GM21786 (cell line): ENCODE measurements around the gene NDNF.

ENCODE experiments used
- ATAC-seq: cut with Tn5 transposase; IDR thresholded peaks from one replicate; pipeline ENCODE4 v1.9.1; 2021; ENCODE audit not compliant: unreplicated experiment

The NDNF gene

DNA sequence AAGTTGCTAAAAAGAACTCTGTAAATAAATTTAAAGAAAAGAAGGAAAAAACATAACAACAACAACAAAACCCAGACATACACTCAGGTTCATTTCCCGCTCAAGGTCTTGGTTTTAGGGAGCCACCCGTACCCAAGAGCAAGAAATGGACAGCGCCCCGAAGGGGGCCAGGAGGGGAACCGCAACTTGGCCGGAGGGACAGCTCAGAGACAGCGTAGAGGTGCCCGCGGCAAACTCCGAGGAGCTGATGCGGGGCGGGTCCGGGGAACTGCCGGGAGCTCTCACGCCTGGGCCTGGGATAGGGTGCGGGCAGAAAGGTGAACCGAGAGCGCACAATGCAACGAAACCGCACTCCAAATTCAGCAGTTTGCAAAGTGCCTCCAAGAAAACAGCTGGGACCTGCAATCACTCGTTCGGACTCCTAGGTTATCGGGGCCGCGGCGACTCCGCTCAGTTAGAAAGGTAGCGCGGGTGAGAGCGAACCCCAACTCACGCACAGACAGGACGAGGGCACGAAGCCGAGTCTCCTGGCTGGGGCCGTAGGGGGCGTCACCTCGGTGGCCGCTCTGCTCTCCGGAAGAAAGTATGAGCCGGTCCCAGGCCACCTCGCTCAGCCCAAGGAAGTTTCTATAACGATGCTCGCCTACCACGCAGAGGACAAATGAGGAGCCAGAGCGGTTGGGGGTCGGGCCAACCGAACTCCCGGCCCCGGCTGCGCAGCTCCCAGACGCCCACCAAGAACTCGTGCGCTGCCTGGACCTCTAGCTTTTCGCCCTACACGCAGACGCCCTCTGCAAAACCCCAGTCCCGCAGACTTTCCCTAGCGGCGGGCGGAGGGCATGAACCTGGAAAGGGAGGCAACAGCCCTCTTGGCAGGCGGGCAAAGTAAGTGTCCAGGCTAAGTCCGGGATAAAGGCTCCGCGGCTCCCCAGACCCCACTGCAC, 1.4 kb downstream of the NDNF start:
- ATAC-seq = no peak

DNA sequence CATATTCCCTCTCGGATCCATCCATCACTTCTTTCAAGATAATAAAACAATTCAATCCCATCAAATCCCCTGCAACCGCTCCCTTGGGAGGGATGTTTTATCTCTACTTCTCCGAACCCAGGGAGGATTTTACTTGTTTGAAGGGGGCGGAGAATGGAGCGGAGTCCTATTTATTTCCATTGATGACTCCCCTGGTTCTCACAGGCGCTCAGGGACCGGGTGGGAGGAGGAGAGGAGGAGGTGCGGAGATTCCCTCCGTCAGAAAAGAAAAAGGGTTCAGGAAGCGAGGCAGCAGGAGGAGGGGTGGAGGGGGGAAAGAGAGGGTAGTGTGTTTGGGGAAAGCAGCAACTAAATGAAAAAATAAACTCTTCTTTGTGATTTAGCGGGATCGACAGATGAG, 2.1 kb downstream of the NDNF start:
- no peak for ATAC-seq

DNA sequence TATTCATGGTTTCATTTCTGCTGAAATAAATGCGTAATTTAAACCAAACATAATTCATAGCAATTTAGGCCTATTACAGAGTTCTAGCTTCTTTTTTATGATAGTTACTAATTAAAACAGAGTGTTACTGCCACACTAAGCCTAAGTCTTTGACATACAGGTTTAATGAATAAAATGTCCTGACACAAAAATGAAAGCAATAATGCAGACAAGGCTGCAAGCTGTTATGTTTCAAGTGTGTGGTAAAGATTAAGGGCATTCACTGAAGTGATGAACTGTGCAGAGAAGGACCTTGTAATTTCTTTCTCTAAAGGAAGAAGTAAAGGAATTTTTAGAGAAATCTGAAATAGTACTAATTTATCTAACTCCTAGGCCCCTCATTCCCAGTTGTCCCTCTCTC, 2.9 kb downstream of the NDNF start:
- ATAC-seq = no peak

DNA sequence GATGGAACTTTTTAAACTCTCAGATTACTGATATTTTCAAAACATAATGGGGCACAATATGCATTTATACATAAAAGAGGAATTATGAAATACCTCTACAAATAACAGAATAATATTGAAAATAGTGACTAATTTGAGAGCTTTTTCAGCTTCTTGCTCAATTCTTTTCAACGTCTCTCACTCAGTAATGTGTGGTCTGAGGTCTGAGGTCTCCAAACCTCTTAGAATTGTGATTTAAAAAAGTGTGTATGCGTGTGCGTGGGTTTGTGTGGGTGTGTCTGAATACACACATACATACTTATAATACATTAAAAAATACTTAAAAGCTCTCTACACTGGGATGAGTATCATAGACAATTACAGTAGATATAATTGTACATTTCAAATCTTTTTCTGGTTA, 7.9 kb downstream of the NDNF start:
- ATAC-seq = no peak

DNA sequence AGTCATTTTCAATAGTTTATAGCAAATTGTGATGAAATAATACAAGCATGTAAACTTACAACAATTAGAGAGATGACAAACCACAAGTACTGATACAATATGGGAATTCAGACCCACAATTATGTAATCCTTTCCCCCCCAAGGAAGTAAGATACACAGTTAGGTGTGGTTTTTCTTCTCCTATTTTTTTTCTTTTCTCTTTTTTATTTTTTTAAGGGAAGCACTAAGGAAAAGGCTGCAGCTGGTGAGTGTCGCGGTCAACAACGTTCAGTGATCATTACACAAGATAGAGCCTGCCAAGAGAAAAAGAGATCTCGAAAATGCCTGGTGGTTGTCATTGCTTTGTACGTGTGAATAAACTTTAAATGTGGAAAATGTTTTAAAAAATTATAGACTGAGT, 9.8 kb downstream of the NDNF start:
- ATAC-seq = no peak

DNA sequence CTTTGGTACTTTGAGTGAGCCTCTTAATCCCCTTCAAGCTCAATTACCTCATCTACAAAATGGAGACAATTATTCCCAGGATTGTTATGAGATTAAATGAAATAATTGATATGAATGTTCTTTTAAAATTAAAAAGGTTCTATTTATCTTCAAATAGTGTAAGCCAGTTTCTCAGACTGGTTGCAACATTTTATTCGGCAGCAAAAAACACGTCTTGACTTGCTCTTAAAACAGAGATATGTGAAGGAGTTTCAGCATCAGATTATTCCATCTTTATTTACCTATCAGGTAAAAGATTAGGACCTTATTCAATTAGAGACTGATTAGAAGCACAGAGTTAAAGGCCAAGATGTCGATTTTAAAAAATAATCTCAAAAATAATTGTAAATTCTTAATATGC, 10.5 kb downstream of the NDNF start:
- no peak for ATAC-seq

DNA sequence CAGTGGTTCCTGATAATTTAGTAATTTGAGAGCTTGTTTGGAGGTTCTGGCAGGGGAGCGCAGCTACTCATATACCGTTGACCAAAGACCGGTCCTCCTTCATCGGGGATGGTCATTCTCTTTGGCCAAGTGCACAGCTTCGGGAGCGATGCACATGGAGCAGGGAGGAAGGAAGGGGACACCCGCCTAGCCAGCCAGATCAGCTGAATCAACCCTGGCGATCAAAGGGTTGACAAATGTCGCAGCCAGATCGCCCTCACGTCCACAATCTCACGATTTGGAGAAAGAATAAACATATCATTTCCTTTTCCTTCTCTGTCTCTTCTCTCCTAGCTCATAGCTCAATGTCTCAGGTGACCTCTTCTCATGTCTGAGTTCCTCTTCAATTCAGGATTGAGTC, 11.1 kb downstream of the NDNF start:
- no peak for ATAC-seq

DNA sequence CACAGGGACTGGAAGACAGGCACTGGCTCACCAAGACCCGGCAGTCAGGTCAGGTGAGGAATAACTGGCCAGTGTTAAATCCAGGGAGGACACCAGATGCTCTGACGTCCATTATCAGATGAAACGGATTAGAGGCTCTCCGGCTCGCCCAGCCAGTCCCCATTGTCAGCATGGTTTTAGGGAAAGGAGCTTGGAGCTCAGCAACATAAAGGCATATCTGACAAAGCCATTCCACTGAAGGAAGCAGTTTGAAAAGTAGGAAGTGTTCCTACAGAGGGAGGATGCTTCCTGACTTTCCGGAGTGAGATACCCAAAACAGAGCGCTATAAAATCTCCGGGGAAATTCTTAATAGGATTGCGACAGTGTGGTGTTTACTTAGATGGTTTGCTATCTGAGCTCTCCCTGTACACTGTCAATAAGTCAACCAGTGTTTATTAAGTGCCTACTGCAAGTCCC, 14.8 kb downstream of the NDNF start:
- ATAC-seq = no peak

DNA sequence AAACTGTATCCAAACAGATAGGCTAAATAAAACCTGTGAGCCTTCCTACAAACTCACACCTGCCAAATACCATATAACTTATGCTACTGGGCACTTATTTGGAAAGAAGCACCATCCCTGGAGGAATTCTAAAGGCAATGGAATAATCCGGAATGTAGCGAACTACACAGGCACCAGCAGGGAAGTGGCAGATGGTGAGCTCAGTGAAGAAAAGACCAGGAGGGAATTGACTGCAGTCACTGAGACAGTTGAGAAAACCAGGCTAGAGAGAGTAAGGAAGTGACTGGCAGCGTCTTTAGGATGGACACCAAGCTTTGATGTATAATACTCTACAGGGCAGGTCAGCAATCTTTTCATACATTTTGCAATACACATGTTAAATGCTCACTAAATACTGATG, 16.3 kb downstream of the NDNF start:
- ATAC-seq = no peak

DNA sequence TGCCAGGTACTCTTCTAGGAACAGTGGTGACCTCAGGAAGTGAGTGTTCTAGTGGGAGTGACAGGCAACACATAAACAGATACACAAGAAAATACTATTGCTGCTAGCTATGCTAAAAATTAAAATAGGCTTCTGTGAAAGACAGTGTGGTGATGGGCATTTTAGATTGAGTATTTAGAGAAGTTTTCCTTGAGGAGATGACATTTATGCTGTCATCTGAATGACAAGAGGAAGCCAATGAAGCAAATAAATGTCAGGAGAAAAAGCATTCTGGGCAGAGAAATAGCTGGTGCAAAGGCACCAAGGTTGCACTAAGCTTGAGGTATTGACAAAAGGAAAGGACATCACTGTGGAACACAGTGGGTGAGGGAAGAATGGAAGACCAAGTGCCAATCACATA, 18.0 kb downstream of the NDNF start:
- ATAC-seq = no peak

DNA sequence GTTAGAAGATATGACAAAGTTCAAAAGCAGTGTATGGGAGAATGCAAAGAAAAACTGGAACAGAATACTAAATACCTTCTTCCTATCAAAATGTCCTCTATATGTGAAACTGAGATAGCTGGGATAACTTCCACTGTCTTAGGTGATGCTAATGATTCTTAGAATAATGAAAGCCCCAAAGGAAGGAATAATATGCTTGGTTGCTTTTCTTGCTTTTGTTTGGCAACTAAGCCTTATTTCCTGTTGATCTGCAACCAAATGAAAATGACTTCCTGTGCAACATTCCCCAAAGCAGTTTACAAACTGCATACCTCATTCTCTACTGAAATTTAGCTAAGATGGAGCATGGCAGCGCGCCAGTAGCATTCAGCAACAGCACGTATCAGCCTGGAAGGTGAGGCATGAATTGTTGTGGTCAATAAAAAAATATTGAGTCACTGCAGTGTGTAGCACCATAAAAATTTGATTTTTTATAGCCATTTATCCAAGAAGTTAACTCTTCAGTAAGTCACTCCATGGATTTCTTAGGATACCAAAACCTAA, 18.7 kb downstream of the NDNF start:
- ATAC-seq = no peak

DNA sequence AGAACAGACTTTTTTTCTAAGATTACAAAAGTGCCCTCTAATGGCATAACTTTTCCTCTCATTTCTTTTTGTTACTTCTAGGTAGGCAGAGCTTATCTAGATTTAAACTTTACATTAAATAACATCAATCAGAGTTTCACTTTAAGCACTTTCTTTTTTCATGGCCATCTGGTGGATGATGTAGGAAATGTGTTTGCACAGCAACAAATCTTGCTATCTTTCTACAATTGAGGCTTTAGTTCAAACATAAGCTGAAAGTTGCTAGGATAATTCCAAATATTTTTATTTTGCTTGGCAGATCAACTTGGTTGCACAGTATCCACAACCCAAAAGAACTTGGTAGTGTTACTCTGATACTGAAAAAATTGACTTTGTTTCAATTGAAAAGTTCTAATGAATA, 22.0 kb downstream of the NDNF start:
- ATAC-seq = no peak

DNA sequence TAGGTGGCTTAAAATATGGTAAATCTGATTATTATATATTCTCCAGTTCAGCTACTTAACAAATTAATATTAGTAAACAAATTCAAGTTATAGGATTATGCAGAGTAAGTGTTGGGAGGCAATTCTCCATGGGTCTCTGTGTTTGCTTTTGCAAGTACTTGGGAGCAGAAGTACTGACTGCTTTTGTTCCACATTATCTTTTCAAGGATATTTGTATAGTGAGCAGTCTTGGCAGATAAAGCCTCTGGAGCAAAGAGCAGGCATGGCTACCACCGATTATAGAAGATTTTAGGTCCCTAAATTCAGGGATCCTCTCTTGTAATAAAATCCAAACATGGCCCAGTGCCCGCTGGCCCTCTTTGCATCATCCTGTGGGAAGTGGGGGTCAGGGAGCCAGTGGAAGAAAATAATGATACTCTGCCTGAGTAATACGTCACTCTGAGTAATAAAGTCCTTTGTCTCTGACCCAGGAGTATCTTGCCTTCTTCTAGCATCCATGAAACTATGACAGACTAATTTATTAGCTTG, 23.2 kb downstream of the NDNF start:
- no peak for ATAC-seq

DNA sequence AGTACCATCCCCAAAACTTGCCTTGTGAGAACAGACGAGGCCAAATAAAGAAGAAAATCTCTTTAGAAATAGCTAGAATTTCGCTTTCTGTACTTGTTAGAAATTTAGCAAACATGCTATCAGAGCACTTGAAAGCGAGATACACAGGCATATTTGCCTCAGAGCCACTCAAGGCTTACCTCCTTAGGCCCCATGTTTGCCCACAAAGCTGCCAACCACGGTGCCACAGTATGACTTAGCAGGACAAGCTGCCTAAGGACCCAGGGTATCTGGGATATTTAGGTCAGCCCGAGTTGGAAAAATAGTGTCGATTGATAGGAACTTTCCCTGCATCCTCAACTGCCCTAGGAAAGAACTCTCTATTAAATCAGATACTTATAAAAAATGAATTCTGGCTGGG, 24.2 kb downstream of the NDNF start:
- no peak for ATAC-seq

DNA sequence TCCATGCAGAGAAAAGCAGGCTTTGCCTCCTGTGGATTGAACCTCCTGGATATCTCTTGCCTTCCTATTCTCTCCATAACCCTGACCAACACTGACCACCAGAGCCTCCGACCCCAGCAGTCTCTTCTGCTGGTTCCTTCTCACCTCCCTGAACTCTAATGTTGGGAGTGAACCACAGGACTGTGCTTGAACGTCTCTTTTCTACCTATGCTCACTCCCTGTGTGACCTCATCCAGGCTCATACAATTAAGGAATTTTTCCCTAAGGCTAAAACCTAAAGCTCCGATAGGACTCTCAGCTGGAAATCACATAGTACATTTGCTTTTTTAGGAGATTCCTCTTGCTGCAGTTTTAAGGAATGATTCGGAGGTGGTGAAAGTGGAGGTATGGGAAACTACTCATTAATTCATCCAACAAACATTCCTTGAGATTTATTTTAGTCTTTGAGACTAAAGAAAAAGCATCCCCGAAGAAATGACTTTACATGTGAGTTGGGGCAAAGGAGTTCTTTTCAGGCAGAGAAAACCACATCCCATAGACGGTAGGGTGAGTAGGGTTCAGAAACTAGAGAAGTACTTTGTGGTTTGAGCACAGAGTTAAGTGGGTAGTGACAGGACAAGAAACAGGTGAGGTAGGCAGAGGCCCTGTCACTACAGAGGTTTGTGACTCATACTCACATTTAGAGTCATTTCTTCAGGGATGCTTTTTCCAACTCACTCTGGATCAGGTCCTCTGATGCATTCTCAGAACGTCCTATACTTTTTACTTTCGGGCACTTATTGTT, 30.8 kb downstream of the NDNF start:
- peak; percentile 93 for ATAC-seq

DNA sequence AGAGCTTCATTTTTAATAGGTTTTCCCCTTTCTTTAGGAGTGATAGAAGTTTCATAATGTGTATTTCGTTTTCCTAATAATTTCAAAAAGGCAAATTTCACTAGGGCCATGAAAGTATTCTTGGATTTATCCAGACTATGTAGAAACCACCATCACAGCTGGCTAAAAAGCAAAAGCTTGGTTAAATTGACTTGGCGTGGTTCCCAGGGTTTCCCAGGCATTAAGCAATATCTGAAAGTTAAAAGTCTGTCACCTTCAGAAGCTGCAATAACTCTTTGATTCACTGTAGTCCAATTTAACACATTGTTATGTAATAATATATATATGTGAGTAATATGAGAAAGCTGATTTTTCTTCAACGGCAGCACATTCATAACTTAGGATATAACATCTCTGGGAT, 38.3 kb downstream of the NDNF start:
- ATAC-seq = no peak

DNA sequence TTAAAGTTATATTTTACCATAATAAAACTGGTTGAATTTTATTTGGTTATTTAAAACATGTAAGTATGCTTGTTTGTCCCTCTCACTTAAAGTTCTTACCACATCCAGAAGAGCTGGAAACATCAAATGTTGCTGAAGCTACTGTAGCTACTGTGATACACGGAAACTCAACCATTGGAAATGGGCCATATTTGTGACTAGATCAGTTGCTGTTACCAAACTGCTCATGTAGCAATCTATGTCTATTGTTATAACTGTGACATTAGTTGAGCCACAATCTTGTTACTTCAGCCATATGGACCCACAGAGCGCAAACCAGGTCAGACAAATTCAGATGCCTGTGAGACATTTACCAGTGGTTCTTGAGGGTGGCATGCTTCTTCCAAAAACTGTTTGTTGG, 41.6 kb downstream of the NDNF start:
- no peak for ATAC-seq

DNA sequence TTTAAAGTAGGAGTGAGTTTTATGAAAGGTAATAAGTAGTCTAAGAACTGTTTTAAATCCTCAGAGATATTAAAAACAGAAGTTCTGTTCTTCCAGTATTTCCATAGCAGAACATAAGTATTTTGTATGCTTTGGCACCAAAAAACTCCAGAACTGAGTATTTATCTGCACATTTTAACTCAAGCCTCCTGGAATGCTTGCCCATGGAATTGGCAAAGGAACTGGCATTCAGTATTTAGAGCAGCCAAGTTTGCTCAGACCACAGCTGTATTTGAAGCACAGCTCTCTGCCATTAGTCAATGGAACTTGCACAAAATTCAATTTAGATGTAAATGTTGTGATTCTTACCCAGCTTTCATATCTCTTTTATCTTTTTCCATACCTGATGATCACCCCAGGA, 42.2 kb downstream of the NDNF start:
- no peak for ATAC-seq

DNA sequence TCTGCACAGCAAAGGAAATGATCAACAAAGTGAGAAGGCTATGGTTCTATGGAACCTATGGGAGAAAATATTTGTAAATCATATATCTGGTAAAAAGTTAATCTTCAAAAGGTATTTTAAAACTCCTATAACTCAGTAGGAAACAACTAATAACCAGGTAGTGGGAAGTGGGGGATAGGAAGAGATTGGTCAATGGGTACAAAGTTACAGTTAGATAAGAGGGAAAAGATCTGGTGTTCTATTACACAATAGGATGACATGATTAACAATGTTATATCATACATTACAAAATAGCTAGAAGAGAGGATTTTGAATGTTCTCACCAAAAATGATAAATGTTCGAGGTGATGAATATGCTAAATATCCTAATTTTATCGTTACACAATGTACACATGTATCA, 46.3 kb downstream of the NDNF start:
- no peak for ATAC-seq

DNA sequence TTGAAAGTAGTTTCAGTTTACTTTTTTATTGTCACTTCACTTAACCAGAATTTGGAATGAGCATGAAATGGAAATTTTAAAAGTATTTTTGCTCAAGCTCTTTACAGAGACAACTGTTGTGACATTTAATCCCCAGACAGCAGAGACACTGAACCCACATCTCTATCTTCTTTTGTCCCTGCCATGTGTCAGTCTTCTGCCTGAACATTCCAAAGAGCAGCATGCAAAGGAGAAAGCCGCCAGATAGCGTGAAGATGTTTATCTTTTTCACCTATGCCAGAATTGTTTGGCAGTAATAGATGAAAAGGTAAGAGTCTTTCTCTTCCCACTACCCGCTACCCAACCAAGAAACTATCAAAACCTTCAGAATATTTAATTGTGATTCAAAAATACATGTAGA, 46.8 kb downstream of the NDNF start:
- no peak for ATAC-seq

DNA sequence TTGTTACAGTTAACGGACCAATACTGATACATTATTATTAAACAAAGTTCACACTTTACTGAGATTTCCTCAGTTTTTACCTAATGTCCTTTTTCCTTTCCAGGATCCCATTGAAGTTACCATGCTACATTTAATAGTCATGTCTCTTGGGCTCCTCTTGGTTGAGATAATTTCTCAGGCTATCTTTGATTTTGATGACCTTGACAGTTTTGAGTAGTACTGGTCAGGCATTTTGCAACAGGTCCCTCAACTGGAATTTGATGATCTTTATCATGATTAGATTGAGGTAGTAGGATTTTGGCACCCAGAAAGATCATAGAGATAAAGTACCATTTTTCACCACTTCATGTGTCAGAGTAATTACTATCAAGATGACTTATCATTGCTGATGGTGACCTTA, 53.8 kb downstream of the NDNF start:
- ATAC-seq = no peak

DNA sequence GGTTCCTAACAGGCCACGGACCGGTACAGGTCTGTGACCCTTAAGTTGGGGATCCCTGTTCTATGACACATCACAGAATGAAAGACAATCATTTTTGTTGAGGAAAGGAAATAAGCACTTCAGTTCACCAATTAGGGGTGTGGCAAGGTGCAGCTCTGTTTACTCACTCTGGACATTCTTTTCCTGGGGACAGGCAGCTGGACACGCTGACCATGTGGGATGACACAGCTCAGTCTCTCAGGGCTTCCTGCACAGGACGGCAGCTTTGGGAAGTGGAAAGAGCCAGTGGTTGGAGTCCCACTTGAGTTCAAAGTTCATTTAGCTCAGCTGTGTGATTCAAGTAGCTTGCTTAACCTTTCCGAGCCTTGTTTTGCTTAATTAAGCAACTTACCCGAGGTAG, 55.7 kb downstream of the NDNF start:
- ATAC-seq = no peak
